Measurements from ENCODE around the gene RNF208.

Gene RNF208

DNA sequence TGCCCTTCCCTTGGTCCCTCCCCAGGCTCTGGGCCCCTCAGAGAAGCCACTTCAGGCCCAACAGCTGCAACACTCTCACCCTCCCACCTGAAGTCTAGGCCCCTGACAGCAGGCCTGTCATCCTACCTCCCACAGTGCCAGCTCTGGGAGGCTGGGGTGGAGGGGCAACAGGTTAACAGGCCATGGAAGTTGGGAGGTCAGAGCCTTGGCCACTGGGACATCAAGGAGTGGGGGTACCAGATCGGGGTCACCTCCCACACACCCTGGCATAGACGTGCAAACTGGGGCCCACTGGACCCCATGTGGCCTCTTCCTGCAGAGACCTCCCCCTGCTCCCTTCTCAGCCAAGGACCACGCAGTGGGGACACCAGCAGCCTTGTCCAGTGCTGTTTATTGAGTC lies 30.8 kb downstream of the RNF208 start:
- peaks cover 4% of the 10 kb centered on the region; the same call in 1 of the 2 replicates for H3K36me3 ChIP-seq
- peaks cover 4% of the 10 kb centered on the region for H3K4me1 ChIP-seq
- DNase-seq = no peak
- no peak overlapping the region for H3K4me3 ChIP-seq (ENCODE audit: low read depth, low read length)
- no peak for TF ChIP-seq CTCF (IDR thresholded peaks at IDR 0.05; ENCODE audit: low read depth, low read length)
- no peaks in the 10 kb centered on the region for H3K27me3 ChIP-seq
- H3K9me3 ChIP-seq = no peaks in the 10 kb centered on the region

GRCh38 chr9:137190315-137190856 lies 31.7 kb downstream of the RNF208 start:
- peak; percentile 12; the same call in 1 of the 2 replicates for TF ChIP-seq CTCF (IDR thresholded peaks at IDR 0.05; ENCODE audit: low read depth, low read length)
- Histone ChIP-seq H3K27me3 (no peaks in the 10 kb centered on the region), H3K9me3 (no peaks in the 10 kb centered on the region), H3K36me3 (peaks cover 4% of the 10 kb centered on the region; the same call in 1 of the 2 replicates), H3K4me1 (peaks cover 4% of the 10 kb centered on the region), H3K4me3 (ENCODE audit: low read depth, low read length) (no peak overlapping the region)
- no peak for DNase-seq

- Histone ChIP-seq H3K36me3 (peaks cover 4% of the 10 kb centered on the region; the same call in 1 of the 2 replicates), H3K4me3 (ENCODE audit: low read depth, low read length) (peak overlapping the region; percentile 99), H3K4me1 (no peaks in the 10 kb centered on the region), H3K27me3 (no peaks in the 10 kb centered on the region), H3K9me3 (no peaks in the 10 kb centered on the region)
- no peak for DNase-seq
- no peak for TF ChIP-seq CTCF (IDR thresholded peaks at IDR 0.05; ENCODE audit: low read depth, low read length)
These were observed 32.4 kb downstream of the RNF208 start for GRCh38 chr9:137189297-137190295.

- Histone ChIP-seq H3K36me3 (peaks cover 6% of the 10 kb centered on the region), H3K4me1 (no peaks in the 10 kb centered on the region), H3K27me3 (no peaks in the 10 kb centered on the region), H3K4me3 (ENCODE audit: low read depth, low read length) (peak within 1 kb of the TSS; percentile 99), H3K9me3 (no peaks in the 10 kb centered on the region)
- peak; percentile 96 for DNase-seq
- peak; percentile 37 for TF ChIP-seq CTCF (IDR thresholded peaks at IDR 0.05; ENCODE audit: low read depth, low read length)
These were observed 33.3 kb downstream of the RNF208 start, which contains the start of the genes ANAPC2 and SSNA1 for GRCh38 chr9:137188490-137189296. Gene ANAPC2, minus strand, starts transcription at chr9:137188560. Its CDS starts 28 bp downstream, at chr9:137188532. Gene SSNA1, plus strand, starts transcription at chr9:137188676. Its CDS starts 51 bp downstream, at chr9:137188727.

DNA sequence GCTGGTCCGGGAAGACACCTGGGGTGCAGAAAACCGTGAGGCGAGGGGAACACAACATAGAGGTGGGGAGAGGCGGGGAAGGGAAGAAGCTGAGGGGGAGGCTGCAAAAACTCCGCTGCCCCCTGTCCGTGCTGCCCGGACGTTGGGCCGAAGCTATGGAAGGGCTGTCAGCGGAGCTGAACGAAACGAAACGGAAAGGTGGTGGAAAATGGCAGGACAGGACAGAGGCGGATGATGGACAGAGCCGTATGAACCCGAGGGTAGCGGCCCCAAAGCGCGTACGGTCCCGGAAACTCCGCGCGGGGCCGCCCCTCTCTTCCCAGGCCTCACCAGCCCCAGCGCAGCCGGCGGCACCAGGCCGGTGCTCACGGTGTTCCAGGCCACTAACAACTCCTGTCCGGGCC lies 34.0 kb downstream of the RNF208 start:
- H3K9me3 ChIP-seq = no peaks in the 10 kb centered on the region
- TF ChIP-seq CTCF (IDR thresholded peaks at IDR 0.05; ENCODE audit: low read depth, low read length) = no peak
- H3K4me1 ChIP-seq = no peaks in the 10 kb centered on the region
- DNase-seq = no peak
- H3K4me3 ChIP-seq (ENCODE audit: low read depth, low read length) = peak overlapping the region; percentile 99
- no peaks in the 10 kb centered on the region for H3K27me3 ChIP-seq
- H3K36me3 ChIP-seq = peaks cover 12% of the 10 kb centered on the region

Measured in BE2C (cell line).